Brain microvascular endothelial cell (primary cell): Measurements from ENCODE around the gene AGBL4.

Source experiments
- DNase-seq: peaks from one replicate; pipeline ENCODE4 v3.0.0-alpha.2; 2020
- H3K27ac ChIP-seq: fragments of 250-450 bp; sonication (Bioruptor Pico); 2 replicates; pipeline ENCODE4 v1.5.1; 2020; ENCODE audit warnings: mild to moderate bottlenecking, moderate library complexity
- H3K27me3 ChIP-seq: fragments of 250-450 bp; sonication (Bioruptor Pico); replicated peaks from 2 replicates; pipeline ENCODE4 v1.5.1; 2020; ENCODE audit warnings: mild to moderate bottlenecking
- H3K36me3 ChIP-seq: fragments of 250-450 bp; sonication (Bioruptor Pico); replicated peaks from 2 replicates; pipeline ENCODE4 v1.5.1; 2020; ENCODE audit warnings: mild to moderate bottlenecking
- H3K4me3 ChIP-seq: 2 replicates; pipeline ENCODE4 v1.5.1; 2011; ENCODE audit warnings: low read depth, mild to moderate bottlenecking, control low read depth, low read length, moderate library complexity
- in situ Hi-C: cut with HindIII; loops from 2 replicates; pipeline ENCODE4 v1.10.0; 2017; ENCODE audit warnings: low sequenced_read_pairs, low pct_ligation_motif_present
- TF ChIP-seq, protein P1 (sequence below): IDR thresholded peaks from 2 replicates; pipeline ENCODE4 v1.5.1; 2011; ENCODE audit warnings: low read depth, mild to moderate bottlenecking, moderate library complexity, low read length, control low read depth, inconsistent platforms; ENCODE audit errors: missing control alignments

AGBL4 gene

DNA sequence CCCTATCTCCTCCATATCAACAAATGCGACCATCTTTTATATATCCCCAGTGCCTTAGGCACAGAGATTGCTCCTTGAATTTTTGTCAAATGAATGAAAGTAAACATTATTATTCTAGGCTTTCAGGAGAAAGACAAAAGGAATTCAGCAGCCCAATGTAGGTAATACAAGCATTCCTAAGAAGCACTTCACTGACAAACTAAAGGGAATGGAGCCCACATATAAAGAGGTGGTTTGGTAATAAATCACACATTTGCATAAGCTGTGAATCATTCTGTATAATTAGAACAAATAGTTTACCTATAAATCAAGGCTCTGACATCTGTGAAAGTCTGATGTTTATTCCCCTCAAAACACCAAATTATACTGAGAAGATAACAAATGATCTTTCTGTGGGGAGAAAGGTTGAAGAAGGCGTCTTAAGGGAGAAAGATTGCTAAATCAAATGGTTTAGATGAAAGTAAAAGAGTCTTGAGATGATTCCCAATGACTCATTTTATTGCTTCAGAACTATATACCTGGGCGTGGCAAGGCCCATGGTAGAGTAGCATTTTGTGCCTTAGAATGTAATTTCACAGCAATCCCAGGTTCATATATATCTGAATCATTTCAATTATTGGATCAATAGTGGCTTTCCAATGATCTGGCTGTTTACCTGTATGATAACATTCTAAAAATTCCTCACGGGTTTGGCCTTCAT is 558.1 kb downstream of the AGBL4 start:
- in situ Hi-C loops = no loop called here
- H3K4me3 ChIP-seq = no peak overlapping the region

DNA sequence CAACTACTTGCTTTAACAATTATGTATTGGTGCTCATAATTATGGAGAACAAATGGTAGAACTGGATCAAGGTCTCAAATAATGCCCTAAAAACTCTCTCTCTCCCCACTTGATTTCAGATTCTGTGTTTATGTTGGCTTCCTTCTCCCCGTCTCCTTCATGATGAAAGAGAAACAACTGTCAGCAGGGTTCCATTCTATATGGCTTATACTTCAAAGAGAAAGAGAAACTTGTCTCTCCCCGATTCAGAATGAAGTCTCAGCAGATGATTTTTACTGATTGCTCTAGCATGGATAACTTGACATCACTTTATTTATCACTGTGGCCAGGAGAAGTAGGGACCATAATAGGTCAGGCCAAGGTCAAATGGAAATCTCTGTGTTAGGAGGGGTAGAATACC is 575.6 kb downstream of the AGBL4 start:
- Histone ChIP-seq H3K4me3 (no peak overlapping the region), H3K27me3 (no peaks in the 10 kb centered on the region), H3K27ac (no peak overlapping the region), H3K36me3 (no peaks in the 10 kb centered on the region)
- no peak for DNase-seq
- in situ Hi-C loops = no loop called here
- TF ChIP-seq, protein P1, sequence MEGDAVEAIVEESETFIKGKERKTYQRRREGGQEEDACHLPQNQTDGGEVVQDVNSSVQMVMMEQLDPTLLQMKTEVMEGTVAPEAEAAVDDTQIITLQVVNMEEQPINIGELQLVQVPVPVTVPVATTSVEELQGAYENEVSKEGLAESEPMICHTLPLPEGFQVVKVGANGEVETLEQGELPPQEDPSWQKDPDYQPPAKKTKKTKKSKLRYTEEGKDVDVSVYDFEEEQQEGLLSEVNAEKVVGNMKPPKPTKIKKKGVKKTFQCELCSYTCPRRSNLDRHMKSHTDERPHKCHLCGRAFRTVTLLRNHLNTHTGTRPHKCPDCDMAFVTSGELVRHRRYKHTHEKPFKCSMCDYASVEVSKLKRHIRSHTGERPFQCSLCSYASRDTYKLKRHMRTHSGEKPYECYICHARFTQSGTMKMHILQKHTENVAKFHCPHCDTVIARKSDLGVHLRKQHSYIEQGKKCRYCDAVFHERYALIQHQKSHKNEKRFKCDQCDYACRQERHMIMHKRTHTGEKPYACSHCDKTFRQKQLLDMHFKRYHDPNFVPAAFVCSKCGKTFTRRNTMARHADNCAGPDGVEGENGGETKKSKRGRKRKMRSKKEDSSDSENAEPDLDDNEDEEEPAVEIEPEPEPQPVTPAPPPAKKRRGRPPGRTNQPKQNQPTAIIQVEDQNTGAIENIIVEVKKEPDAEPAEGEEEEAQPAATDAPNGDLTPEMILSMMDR = no peak

More for the DNA sequence above, 558.1 kb downstream of the AGBL4 start:
- Histone ChIP-seq H3K27ac (no peak overlapping the region), H3K27me3 (no peaks in the 10 kb centered on the region), H3K36me3 (no peaks in the 10 kb centered on the region)
- no peak for DNase-seq
- TF ChIP-seq, protein P1 = no peak

DNA sequence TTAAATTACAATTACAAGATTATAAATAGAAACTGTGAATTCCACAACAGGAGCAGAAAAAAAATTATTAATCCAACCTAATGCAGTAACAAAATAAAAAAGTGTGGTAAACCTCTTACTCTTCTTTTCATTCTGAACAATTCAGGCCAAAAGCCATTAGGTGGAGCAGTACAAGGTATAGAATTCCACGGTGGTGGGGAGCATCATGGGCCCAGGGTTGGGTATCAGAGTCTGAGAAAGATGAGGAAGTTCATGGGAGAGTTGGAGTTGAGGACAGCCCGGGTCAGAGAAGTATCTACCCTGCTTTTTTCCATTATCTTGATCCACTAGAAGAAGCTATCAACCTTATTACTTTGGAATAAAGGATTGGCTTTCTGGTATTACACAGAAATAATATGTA is 586.9 kb downstream of the AGBL4 start:
- H3K36me3 ChIP-seq = no peaks in the 10 kb centered on the region
- DNase-seq = no peak
- in situ Hi-C loops = no loop called here
- TF ChIP-seq, protein P1 = no peak
- H3K27me3 ChIP-seq = no peaks in the 10 kb centered on the region
- no peak overlapping the region for H3K27ac ChIP-seq
- no peak overlapping the region for H3K4me3 ChIP-seq

DNA sequence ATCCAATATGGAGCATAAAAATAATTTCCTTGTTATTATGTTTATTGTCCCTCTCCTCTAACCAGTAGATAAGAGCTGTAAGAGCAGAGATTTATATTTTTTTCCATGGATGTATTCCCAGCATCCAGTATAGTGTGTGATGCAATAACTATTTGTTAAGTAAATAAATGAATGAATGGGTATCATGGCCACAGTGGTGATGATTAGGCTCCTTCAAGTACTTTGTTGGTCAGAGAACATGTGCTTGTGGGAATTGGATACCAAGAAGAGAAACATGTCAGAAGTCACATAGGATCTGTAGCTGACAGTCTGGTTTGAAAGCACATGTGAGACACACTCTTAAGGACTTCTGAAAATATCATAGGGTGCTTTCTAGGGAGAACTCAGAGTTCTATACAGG is 588.5 kb downstream of the AGBL4 start:
- TF ChIP-seq, protein P1 = no peak
- H3K27ac ChIP-seq = no peak overlapping the region
- no peaks in the 10 kb centered on the region for H3K36me3 ChIP-seq
- H3K4me3 ChIP-seq = no peak overlapping the region
- in situ Hi-C loops = no loop called here
- H3K27me3 ChIP-seq = no peaks in the 10 kb centered on the region
- DNase-seq = no peak

DNA sequence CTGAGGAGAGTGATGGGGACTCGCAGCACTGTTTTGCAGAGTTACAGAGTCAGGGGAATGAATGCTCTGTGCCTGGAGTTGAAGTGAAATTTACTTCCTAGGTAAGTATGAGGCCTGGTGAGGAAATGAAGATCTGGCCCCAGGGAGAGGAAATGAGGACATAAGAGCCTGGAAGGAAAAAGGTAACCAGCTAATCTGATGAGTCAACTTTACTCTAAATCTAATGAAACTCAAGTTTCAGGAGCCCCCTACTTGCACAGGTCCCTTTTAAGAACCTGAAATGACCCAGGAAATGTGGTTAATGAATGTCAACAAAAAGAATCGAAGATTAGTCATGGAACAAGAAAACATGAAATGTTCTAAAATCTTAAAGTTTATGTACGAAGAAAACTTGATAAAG is 599.0 kb downstream of the AGBL4 start:
- no peaks in the 10 kb centered on the region for H3K36me3 ChIP-seq
- in situ Hi-C loops = no loop called here
- no peak overlapping the region for H3K27ac ChIP-seq
- TF ChIP-seq, protein P1 = no peak
- DNase-seq = no peak
- no peaks in the 10 kb centered on the region for H3K27me3 ChIP-seq
- H3K4me3 ChIP-seq = no peak overlapping the region

DNA sequence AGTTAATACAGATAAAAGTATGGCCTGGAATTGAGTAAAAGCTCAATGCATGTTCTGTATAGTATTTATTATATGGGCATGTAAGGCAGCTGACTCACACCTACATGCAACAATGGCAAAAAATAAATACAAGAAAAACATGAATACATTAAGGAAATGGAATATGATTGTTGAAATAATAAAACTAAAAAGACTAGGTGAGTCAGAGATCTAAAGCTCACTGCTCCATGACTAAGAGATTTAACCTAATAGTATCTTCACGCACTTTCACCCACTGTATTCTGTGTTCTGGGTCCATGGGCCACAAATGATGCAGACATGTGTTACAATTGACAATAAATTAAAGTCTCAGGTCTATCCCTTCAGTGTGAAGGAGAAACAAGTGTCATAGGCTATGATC is 607.0 kb downstream of the AGBL4 start:
- in situ Hi-C loops = no loop called here
- TF ChIP-seq, protein P1 = no peak
- no peak for DNase-seq
- Histone ChIP-seq H3K27ac (no peak overlapping the region), H3K36me3 (no peaks in the 10 kb centered on the region), H3K4me3 (no peak overlapping the region), H3K27me3 (no peaks in the 10 kb centered on the region)
